OCI-LY1 (cell line): ENCODE data around the gene NXPH4.

ENCODE experiments used
- H2AFZ ChIP-seq: fragments of 200-600 bp; sonication (generic), shearing (Covaris generic); 2 replicates; pipeline ENCODE4 v1.6.0; 2014; ENCODE audit warnings: antibody characterized with exemption, mild to moderate bottlenecking, low read length
- H3F3A ChIP-seq: fragments of 200-600 bp; sonication (generic), shearing (Covaris generic); 2 replicates; pipeline ENCODE4 v1.6.0; 2014; ENCODE audit warnings: mild to moderate bottlenecking, antibody characterized with exemption, low read length, moderate library complexity; ENCODE audit not compliant: insufficient read depth
- H3K27ac ChIP-seq: fragments of 200-600 bp; sonication (generic); 2 replicates; pipeline ENCODE4 v1.5.1; 2014; ENCODE audit warnings: low read length, mixed run types, mild to moderate bottlenecking, low read depth; ENCODE audit not compliant: poor library complexity, severe bottlenecking
- H3K27me3 ChIP-seq: fragments of 200-600 bp; sonication (generic); 2 replicates; pipeline ENCODE4 v1.6.0; 2014; ENCODE audit warnings: antibody characterized with exemption, mild to moderate bottlenecking, low read length, moderate library complexity; ENCODE audit not compliant: insufficient read depth
- H3K36me3 ChIP-seq: fragments of 200-600 bp; sonication (generic); 2 replicates; pipeline ENCODE4 v1.6.1; 2014; ENCODE audit warnings: mild to moderate bottlenecking, antibody characterized with exemption, low read length, moderate library complexity, mixed read lengths; ENCODE audit not compliant: insufficient read depth
- H3K4me1 ChIP-seq: fragments of 200-600 bp; sonication (generic); 2 replicates; pipeline ENCODE4 v1.5.1; 2014; ENCODE audit warnings: mild to moderate bottlenecking, low read length, moderate library complexity; ENCODE audit not compliant: insufficient read depth, severe bottlenecking
- H3K4me2 ChIP-seq: fragments of 200-600 bp; sonication (generic), shearing (Covaris generic); 2 replicates; pipeline ENCODE4 v1.6.1; 2014; ENCODE audit warnings: low read length
- H3K4me3 ChIP-seq: fragments of 200-600 bp; sonication (generic); 2 replicates; pipeline ENCODE4 v1.5.1; 2014; ENCODE audit warnings: low read length, low read depth, mild to moderate bottlenecking, mixed read lengths; ENCODE audit not compliant: poor library complexity, severe bottlenecking
- H3K79me2 ChIP-seq: fragments of 200-600 bp; shearing (Covaris generic); 2 replicates; pipeline ENCODE4 v1.6.1; 2016; ENCODE audit warnings: mixed run types, low read length, mixed read lengths; ENCODE audit not compliant: insufficient read depth
- H3K9ac ChIP-seq: fragments of 200-600 bp; sonication (generic), shearing (Covaris generic); 2 replicates; pipeline ENCODE4 v1.6.1; 2014; ENCODE audit warnings: mild to moderate bottlenecking, low read length, mixed read lengths
- H3K9me2 ChIP-seq: fragments of 200-600 bp; sonication (generic), shearing (Covaris generic); 2 replicates; pipeline ENCODE4 v1.6.1; 2014; ENCODE audit warnings: low read depth, mild to moderate bottlenecking, low read length, mixed read lengths
- H3K9me3 ChIP-seq: fragments of 200-600 bp; shearing (Covaris generic); 2 replicates; pipeline ENCODE4 v1.6.1; 2014; ENCODE audit warnings: low read length, mixed read lengths
- H4K20me1 ChIP-seq: fragments of 200-600 bp; sonication (generic), shearing (Covaris generic); 2 replicates; pipeline ENCODE4 v1.6.0; 2016; ENCODE audit warnings: mild to moderate bottlenecking, low read length; ENCODE audit not compliant: insufficient read depth
- EZH2 ChIP-seq: fragments of 200-600 bp; sonication (generic), shearing (Covaris generic); IDR thresholded peaks from 2 replicates; pipeline ENCODE4 v1.8.0; 2017; ENCODE audit warnings: borderline replicate concordance, mixed run types, mild to moderate bottlenecking, antibody characterized with exemption, low read length, moderate library complexity, mixed read lengths
- TF ChIP-seq, protein P1 (sequence below): fragments of 200-600 bp; sonication (generic), shearing (Covaris generic); IDR thresholded peaks from 2 replicates; pipeline ENCODE4 v1.5.1; 2017; ENCODE audit warnings: mild to moderate bottlenecking, antibody characterized with exemption, low read length, moderate library complexity, mixed read lengths

NXPH4 gene

GRCh38 chr12:57262126-57262822, 45.7 kb downstream of the NXPH4 start:
- no peak overlapping the region for H3K4me2 ChIP-seq
- H3K4me3 ChIP-seq: no peak overlapping the region
- H3K9ac ChIP-seq: no peak overlapping the region
- no peaks in the 10 kb centered on the region for H3K79me2 ChIP-seq
- H3F3A ChIP-seq: no peaks in the 10 kb centered on the region
- no peaks in the 10 kb centered on the region for H4K20me1 ChIP-seq
- TF ChIP-seq EZH2: no peak
- TF ChIP-seq, protein P1, sequence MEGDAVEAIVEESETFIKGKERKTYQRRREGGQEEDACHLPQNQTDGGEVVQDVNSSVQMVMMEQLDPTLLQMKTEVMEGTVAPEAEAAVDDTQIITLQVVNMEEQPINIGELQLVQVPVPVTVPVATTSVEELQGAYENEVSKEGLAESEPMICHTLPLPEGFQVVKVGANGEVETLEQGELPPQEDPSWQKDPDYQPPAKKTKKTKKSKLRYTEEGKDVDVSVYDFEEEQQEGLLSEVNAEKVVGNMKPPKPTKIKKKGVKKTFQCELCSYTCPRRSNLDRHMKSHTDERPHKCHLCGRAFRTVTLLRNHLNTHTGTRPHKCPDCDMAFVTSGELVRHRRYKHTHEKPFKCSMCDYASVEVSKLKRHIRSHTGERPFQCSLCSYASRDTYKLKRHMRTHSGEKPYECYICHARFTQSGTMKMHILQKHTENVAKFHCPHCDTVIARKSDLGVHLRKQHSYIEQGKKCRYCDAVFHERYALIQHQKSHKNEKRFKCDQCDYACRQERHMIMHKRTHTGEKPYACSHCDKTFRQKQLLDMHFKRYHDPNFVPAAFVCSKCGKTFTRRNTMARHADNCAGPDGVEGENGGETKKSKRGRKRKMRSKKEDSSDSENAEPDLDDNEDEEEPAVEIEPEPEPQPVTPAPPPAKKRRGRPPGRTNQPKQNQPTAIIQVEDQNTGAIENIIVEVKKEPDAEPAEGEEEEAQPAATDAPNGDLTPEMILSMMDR: no peak
- H3K9me3 ChIP-seq: no peaks in the 10 kb centered on the region
- peaks cover 4% of the 10 kb centered on the region for H3K4me1 ChIP-seq
- H3K27ac ChIP-seq: no peak overlapping the region
- H3K9me2 ChIP-seq: no peaks in the 10 kb centered on the region
- peaks cover 44% of the 10 kb centered on the region for H3K36me3 ChIP-seq
- H2AFZ ChIP-seq: no peak overlapping the region
- H3K27me3 ChIP-seq: no peaks in the 10 kb centered on the region

GRCh38 chr12:57263096-57263495, 46.5 kb downstream of the NXPH4 start:
- Histone ChIP-seq H4K20me1 (no peaks in the 10 kb centered on the region), H3F3A (no peaks in the 10 kb centered on the region), H3K27ac (no peak overlapping the region), H3K4me3 (no peak overlapping the region), H3K36me3 (peaks cover 44% of the 10 kb centered on the region), H3K4me1 (peaks cover 4% of the 10 kb centered on the region), H3K4me2 (no peak overlapping the region), H3K27me3 (no peaks in the 10 kb centered on the region), H3K9me2 (no peaks in the 10 kb centered on the region), H3K9ac (no peak overlapping the region), H3K79me2 (no peaks in the 10 kb centered on the region), H2AFZ (no peak overlapping the region), H3K9me3 (no peaks in the 10 kb centered on the region)
- TF ChIP-seq, protein P1: no peak
- TF ChIP-seq EZH2: no peak

DNA sequence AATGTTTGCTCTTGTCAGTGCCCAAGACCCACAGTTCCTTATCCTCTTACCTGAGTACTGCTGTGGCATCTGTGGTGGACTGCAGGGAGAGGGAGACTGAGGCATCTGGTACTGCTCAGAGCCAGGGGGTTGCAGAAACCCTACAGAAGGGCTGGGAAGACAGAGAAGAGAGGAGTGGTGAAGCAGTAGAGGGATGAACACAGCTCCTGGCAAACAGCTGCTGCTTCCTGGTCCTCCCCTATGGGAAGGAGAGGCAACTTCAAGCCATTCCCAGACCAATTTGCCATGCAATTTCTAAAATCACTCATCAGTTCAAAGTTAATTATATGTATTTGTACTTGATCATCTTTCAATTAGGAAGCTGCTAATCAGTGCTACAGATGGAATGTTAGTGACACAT, 50.1 kb downstream of the NXPH4 start:
- Histone ChIP-seq H3K9me2 (no peaks in the 10 kb centered on the region), H3K4me2 (no peak overlapping the region), H3K4me1 (peaks cover 4% of the 10 kb centered on the region), H3K9ac (no peak overlapping the region), H3F3A (no peaks in the 10 kb centered on the region), H3K36me3 (peaks cover 50% of the 10 kb centered on the region), H3K27me3 (no peaks in the 10 kb centered on the region), H2AFZ (no peak overlapping the region), H3K79me2 (no peaks in the 10 kb centered on the region), H4K20me1 (no peaks in the 10 kb centered on the region), H3K9me3 (no peaks in the 10 kb centered on the region), H3K4me3 (no peak overlapping the region), H3K27ac (no peak overlapping the region)
- no peak for TF ChIP-seq EZH2
- TF ChIP-seq, protein P1: no peak
